Stimulated activated CD4-positive, alpha-beta T cell treated with anti-CD3 and anti-CD28 coated beads, Interleukin-4, amount 100 ng/mL, for 24 hours (primary cell): ENCODE data around the gene ASPHD1.
"Not testable (repeated sequence)": the region's sequence is repeated elsewhere in the genome, so short reads cannot be mapped to it uniquely, and the experiment has no call there.

Source experiments
- DNase-seq: peaks from one replicate; pipeline ENCODE4 v3.0.0-alpha.2; 2020

The ASPHD1 gene, protein sequence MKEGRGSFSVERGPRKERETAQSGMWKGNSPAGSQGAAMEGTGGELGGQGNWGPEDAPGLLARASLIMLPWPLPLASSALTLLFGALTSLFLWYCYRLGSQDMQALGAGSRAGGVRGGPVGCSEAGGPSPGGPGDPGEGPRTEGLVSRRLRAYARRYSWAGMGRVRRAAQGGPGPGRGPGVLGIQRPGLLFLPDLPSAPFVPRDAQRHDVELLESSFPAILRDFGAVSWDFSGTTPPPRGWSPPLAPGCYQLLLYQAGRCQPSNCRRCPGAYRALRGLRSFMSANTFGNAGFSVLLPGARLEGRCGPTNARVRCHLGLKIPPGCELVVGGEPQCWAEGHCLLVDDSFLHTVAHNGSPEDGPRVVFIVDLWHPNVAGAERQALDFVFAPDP

DNA sequence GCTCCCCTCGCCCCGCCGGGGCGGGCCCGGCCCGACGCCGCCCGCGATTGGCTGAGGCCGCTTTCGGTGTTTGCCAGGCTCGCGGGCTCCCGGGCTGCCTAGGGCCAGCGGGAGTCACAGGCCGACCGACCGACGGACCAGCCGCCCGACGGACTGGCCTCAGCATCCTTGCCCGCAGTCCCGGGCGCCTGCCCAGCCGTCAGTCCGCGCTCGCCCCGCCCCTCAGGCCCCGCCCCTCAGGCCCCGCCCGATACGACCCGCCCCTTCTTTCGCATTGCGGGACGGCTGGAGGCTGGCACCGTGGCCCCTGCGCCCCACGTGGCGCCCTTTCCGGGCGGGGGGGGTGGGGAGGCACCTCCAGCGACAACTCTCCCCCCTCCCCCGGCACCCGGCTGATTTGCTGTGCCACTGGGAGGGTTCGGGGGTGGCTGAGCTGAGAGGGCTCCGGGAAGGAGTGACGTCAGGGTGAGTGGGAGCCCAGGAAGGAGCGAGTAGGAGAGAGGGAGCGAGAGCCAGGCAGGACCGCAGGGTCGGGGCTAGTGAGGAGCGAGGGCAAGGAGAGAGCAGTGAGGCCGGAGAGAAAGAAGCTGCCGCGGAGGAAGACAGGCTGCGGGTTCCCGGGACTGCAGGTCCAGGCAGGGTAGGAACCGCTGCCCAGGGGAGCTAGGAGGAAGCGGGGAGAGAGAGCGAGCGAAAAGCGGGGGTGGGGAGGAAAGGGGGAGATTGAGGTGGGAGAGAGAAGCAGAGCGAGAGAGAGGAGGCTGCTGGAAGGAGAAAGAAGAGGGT, at the start of gene ASPHD1:
Gene ASPHD1 (plus strand): TSS at position 387 of the 786 bp plus-strand sequence. CDS start 484 bp downstream, outside the sequence.
- peak; percentile 63 for DNase-seq

DNA sequence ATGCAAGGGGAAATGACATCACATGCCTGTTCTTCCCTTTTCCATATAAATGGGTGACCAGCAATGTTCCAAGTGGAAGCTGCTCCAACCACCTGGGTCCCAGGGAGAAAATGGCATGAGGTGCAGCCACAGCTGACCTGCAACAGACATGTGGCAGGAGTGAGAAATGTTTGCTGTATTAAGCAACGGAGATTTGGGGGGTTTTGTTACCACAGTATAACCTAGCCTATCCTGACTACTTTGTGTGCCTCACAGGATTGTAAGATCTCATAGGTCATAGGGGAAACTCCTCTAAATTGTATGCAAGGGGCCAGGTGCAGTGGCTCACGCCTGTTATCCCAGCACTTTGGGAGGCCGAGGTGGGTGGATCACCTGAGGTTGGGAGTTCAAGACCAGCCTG, 49.3 kb upstream of the ASPHD1 start:
- no peak for DNase-seq

DNA sequence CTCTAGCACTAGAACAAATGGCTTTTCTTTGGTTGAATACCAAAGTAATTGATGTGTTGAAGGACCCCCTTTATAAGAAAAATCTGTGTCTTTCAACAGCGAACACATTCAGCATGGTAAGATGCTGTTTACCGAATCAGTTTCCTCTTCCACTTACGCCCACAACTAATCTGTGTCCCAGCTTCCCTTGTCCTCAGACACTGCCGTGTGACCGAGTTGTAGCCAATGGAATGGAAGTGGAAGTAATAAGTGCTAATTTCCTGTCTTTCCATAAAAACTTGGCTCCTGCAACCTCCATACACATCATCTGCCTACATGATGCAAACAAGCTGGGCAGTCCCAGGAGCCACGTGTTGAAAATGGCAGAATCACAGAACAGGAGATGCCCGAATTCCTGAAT, 47.6 kb upstream of the ASPHD1 start:
- DNase-seq = no peak

DNA sequence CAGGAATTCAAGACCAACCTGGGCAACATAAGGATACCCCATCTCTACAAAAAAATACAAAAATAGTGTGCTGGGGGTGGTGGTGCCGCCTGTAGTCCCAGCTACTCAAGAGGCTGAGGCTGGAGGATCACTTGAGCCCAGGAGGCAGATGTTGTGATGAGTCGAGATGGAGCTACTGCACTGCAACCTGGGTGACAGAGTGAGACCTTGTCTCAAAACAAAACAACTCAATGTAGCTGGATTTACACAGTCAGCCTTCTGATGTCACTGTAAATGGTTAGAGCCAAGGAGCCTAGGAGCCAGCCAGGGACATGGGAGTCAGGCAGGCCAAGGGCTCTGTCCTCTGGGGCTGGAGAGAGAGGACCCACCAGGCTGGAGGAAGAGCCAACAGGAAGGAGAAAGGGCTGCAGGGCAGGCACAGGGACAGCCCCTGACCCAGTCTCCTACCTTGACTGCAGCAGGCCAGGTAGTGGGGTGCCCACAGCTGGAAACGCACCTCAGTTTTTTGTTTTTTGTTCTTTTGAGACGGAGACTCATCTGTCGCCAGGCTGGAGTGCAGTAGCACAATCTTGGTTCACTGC, 45.7 kb upstream of the ASPHD1 start:
- DNase-seq = no peak

DNA sequence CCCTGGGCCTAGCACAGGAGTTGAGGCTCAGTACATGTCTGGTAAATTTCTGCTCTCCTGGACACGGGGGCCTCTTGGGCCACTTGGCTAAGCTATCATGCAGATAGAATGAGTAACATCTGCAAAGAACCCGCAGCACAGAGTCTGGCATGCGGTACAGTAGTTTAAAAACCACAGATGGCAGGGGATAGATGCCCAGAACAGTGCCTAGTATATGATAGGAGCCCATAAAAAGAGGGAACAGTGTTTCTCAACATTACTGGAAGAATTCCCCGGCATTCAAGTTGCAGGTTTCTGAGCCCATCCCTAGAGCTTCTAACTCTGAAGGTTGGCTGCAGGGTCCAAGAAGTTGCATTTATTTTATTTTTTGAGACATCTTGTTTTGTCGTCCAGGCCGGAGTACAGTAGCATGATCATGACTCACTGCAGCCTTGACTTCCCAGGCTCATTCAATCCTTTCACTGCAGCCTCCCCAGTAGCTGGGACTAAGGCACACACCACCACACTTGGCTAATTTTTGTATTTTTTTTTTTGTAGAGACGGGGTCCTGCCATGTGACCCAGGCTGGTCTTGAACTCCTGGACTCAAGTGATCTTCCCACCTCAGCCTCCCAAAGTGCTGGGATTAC, 43.0 kb upstream of the ASPHD1 start:
- DNase-seq = no peak

DNA sequence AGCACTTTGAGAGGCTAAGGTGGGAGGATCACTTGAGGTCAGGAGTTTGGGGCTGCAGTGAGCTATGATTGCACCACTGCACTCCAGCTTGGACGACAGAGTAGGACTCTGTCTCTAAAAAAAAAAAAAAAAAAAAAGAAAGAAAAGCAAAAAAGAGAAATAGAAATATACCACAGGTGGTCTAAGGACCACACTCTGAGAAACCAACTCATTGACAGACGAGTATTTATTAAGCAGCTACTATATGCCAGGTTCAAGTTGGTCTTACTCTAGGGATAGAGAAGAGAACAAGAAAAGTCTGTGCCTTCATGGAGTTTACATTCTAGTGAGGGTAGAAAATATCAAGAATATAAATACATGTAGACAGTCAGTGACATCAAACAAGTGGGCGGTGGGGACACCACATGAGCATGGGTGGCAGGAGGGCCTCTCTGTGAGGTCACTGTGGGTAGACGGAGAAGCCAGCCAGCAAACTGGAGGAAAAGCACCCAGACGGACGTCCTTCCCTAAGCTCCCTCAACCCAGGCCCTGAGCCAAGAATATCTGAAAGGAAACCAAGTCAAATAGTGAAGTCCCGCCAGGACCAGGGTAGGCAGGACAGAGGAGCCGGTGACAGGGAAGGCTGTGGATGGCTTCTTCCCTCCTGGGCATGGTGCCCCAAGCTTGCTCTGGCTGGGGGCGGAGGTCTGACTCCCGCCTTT, 42.0 kb upstream of the ASPHD1 start:
- DNase-seq = no peak

DNA sequence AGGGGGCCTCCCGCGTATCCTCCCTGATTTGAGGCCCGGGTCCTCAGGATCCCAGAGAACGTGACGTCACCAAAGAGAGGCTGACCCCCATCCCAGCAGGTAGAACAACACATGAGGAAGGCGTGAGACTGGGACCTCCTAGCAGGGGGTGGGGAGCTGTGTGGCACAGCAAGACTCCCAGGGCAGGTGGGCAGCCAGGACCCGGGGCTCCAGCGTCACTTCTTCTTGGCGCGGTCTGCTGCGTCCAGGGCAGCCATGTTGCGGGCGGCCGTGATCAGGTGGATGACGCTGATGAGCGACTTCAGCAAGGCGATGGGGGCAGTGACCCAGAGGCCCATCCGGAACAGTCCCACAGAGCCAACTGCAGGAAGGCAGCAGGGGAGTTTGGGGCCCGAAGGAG, 41.3 kb upstream of the ASPHD1 start:
- no peak for DNase-seq

DNA sequence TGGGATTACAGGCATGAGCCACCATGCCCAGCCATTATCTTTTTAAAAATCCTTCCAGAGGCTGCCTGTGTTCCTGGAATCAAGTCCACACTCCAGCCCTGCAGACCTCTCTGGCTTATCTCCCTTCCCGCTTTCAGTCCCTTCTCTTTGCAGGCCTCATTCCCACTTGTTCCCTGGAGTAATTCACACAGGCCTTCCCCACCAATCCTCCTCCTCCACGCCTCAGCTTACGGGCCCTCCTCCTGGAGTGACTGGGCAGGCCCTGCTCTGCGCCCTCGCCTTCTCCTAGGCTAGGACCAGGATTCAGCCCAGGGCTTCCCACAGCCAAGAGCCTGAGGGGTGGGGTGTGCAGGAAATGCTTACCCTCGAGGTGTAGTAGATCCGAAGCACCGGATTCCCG, 40.1 kb upstream of the ASPHD1 start:
- DNase-seq = no peak

DNA sequence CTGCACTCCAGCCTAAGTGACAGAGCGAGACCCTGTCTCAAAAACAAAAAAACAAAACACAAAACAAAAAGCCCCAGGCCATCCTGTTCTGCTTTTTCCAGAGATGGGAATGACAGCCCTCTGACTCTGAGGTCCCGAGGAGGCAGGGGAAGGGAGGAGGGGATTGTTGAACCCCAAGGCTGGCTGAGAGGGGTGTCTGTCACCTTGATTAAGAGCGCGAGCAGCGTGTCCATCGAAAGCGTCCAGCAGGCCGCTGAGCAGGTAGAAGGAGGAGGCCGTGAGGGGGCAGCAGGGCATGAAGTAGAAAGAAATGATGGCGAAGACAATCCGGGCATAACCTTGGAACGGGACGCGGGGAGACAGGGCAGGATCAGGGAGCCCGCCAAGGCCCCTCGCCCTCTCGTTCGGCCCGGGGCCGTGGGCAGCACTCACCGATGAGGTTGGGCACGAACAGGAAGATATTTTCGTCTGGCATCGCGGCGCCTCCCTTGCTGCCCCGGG, 37.9 kb upstream of the ASPHD1 start:
- no peak for DNase-seq

DNA sequence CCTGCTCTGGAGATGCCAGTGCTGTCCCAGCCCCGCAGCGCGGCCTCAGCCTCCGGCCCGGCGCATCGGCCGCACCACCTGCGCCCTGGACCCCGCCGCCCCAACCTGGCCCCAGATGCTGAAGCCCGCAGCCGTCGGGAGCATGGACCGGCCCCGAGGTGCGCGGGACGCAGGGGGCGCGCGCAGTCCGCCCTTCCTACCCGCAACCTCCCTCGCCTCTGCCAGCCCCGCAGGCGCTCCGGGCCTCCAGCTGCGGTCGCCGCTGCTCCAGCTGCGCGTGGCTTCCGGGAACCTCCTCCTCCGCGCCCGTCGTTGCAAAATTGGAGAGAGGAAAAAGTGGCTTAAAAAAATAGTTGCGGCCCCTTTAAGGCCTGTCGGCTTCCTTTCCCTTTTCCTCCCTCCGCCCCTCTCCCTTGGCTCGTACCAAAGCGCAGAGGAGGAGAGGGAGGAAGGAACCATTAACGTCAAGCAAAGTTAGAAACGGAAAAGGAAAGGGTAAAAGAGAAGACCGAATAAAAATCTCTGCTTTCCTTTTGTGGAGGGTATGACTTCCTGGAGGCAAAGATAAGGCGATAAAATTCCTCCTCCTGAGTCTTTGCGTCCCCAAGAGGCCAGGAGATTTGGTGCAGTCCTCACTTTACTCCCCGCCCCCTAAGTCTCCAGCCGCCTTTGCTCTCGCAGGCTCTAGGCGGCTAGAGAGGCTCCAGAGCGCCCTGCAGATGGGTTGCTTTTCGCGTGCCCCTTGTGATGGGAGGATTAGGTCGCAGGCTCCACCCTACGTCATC, 37.2 kb upstream of the ASPHD1 start, which contains the start of gene CDIPT:
Gene CDIPT (minus strand): TSS at position 343 of the 785 bp plus-strand sequence. CDS start 369 bp downstream, outside the sequence.
- peak; percentile 94 for DNase-seq

DNA sequence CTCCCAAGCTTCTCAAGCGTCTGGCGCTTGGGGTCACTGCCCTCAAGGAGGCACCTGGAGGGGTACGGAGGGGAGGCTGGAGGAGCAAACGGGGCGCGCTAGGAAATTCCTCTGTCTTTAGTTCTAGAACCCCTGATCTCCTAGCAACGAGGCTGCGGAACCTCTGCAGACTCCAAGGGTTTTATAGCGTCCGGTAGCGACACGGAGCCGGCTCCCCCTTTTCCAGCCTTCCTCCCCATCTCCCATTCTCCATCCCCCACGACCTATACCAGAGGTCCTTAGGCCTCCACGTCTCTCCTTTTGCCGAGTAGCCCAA, 36.7 kb upstream of the ASPHD1 start:
- DNase-seq = no peak

DNA sequence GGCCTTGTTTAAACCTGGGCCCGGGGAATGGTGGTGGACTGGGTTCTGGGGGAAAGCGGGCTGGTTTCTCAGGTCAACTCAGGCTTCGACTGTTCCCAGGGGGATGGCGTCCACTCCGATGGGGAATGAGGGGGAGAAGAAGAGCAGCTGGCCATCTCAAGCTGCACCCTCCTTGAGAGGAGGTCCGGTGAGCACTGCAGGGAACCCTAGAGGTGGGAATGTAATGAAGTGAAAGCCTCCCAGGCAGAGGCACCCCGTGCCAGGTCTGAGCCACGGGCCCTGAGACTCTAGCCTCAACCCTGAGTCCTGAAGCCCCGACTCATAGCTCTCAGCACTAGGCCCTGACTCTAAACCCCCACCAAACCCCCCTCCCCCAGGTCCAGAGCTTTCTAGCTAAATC, 36.1 kb upstream of the ASPHD1 start:
- no peak for DNase-seq

DNA sequence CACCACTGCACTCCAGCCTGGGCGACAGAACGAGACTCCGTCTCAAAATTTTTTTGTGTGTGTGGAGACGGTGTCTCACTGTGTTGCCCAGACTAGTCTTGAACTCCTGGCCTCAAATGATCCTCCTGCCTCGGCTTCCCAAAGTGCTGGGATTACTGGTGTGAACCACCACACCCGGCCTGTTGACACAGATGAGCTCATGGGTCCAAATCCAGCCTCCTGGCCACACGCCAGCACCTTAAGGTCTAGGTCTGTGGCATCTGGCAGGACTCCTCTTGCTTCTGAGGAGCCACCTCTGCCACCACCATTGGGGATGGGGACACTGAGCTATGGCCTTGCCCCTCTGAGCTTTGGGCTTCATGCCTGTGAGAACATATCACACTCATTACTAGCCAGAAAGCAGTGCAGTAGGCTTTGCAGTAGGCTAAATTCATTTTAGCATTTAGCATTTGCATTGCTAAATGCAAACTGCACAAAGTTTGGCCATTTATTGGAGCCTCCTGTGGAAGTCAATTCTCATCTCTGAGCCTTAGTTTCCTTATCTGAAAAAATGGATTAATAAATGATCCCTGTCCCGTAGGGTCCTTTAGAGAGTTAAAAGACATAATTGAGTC, 31.8 kb upstream of the ASPHD1 start:
- no peak for DNase-seq

DNA sequence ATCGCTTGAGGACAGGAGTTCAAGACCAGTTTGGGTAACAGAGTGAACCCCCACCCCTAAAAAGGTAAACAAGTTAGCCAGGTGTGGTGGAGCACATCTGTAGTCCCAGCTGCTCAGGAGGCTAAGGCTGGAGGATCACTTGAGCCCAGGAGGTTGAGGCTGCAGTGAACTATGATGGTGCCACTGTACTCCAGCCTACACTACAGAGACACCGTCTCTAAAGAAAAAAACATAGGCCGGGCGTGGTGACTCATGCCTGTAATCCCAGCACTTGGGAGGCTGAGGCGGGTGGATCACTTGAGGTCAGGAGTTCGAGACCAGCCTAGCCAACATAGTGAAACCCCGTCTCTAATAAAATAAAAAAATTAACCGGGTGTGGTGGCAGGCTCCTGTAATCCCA, 31.2 kb upstream of the ASPHD1 start:
- DNase-seq = not testable (repeated sequence)

DNA sequence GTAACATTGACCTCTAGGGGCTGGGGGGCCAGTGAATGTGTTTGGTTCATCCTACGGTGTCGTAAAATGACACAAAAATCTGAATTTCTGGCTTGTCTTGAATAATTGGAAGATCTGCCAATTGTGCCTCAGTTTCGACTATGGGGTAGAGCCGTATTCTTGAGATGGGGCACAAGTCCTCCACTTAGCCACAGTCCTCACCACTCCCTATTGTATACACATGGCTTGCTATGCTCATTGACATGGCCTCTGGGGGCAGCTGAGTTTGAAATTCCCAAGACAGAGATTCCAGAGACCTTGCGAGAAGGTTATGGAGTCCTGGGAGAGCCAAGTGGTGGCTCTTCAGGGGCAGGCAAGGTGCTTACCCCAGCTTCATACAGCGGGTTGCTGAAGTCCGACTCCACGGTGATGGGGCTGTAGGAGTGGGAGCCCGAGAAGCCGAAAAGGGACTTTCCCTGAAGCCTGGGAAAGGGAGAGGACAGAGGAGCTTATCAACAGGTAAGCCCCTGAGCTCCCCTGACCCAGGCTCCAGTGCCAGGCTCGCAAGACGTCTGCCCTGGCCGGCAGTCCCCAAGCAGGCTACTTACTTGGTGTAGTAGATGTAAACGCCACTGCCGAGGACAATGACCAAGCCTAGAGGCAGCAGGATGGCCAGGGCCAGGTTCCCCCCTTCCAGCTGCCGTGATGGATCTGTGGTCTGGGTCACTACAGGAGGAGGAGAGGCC, 28.3 kb upstream of the ASPHD1 start:
- no peak for DNase-seq

DNA sequence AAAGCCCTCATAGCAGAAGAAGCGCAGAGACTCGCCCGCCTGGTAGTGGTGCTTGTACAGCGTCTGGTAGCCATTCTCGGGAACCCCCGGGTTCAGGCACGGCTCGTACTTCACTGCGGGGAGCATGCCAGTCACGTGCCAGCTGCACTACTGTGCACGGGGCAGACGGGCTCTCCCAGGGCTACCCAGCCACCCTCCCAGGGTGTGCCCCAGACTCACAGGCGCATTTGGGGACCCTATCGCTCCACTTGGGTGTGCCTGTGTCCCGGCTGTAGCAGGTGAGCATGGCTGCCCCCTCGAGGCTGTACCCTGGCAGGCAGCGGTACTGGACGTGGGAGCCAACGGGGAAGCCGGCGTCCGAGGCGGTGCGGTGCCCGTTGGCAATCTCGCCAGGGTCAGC, 27.0 kb upstream of the ASPHD1 start:
- no peak for DNase-seq

DNA sequence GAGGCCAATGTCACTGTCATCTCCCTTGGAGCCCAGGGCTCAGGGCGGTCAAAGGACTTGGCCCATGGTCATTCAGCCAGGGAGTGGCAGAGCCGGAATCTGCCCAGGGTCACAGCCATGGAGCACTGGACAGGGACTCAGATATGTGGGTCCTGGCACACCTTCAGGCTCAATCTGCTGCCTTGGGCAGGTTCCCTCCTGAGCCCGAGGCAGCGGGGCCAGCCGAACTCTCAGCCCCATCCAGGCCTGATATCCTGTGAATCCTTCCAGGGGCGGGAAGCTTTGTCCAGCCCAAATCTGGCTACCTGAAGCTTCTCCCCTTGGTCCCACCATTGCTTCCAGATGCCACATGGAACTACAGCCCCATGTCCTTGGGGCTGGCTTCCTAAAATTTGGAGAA, 25.1 kb upstream of the ASPHD1 start:
- no peak for DNase-seq

DNA sequence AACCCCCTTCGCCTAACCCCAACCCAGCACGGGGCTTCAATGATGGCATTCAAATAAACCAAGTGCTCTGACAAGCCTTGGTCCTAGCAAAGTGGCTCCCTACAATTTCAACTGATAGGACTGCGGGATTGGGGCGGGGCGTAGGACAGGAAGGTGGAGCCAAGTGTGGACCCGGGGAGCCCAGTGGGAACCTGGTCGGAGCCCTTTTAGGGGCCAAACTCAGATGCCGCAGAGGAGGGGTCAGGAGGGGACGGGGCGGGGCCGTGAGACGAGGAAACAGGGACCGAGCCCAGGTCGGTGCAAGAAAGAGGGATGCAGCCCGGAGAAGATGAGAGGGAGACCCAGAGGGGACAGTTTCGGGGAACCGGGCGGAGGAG, 24.1 kb upstream of the ASPHD1 start:
- DNase-seq = no peak

DNA sequence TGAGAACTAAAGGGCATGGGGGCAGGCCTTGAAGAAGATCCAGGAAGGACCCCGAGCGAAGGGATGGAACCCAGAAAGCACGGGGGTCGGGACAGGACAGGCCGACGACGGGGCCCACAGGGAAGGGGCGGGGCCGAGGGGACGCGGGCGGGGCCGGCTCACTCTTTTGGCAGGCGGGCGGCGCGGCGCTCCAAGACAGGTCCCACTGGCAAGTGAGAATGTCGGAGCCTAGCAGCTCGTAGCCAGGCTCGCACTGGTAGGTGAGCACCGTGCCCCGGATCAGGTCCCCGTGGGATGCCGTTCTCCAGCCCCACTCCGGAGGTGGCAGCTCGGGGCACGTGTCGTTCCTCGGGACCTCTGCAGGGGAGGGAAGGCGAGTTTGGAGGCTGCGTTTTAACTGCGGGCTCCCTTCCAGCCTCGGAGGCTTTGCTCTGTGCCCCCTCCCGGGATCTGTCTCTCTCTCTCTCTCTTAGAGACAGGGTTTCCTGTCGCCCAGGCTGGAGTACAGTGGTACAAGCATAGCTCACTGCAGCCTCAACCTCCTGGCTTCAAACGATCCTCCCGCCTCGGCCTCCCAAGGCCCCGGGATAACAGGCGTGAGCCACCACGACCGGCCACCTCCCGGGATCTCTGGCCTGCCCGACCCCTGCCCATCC, 23.6 kb upstream of the ASPHD1 start:
- peak; percentile 41 for DNase-seq
